GM12891 (cell line): Measurements from ENCODE around the gene OR51E1.

ENCODE experiments used
- PAX5 ChIP-seq: IDR thresholded peaks from 2 replicates; pipeline ENCODE4 v1.6.1; 2011; ENCODE audit warnings: low read length, moderate library complexity, mild to moderate bottlenecking; ENCODE audit not compliant: insufficient read depth, severe bottlenecking
- POLR2A ChIP-seq: IDR thresholded peaks from 2 replicates; pipeline ENCODE4 v1.6.1; 2011; ENCODE audit warnings: low read depth, low read length, control low read depth
- POLR2AphosphoS5 ChIP-seq: IDR thresholded peaks from 2 replicates; pipeline ENCODE4 v1.6.1; 2011; ENCODE audit warnings: low read depth, low read length, control low read depth
- SPI1 ChIP-seq: IDR thresholded peaks from 2 replicates; pipeline ENCODE4 v1.6.1; 2011; ENCODE audit warnings: low read depth, low read length, control low read depth
- TAF1 ChIP-seq: IDR thresholded peaks from 2 replicates; pipeline ENCODE4 v1.6.1; 2011; ENCODE audit warnings: low read depth, low read length, control low read depth

- no peak for TF ChIP-seq POLR2A
- no peak for TF ChIP-seq POLR2AphosphoS5
- no peak for TF ChIP-seq TAF1
- TF ChIP-seq SPI1, result no peak
- no peak for TF ChIP-seq PAX5
Observed at GRCh38 chr11:4641501-4641900, 2.3 kb upstream of the OR51E1 start.
